GM12891 (cell line): Measurements from ENCODE around the gene ALDH3B1.

Source experiments
- PAX5 ChIP-seq: IDR thresholded peaks from 2 replicates; pipeline ENCODE4 v1.6.1; 2011; ENCODE audit warnings: low read length, moderate library complexity, mild to moderate bottlenecking; ENCODE audit not compliant: insufficient read depth, severe bottlenecking
- POLR2A ChIP-seq: IDR thresholded peaks from 2 replicates; pipeline ENCODE4 v1.6.1; 2011; ENCODE audit warnings: low read depth, low read length, control low read depth
- POLR2AphosphoS5 ChIP-seq: IDR thresholded peaks from 2 replicates; pipeline ENCODE4 v1.6.1; 2011; ENCODE audit warnings: low read depth, low read length, control low read depth
- POU2F2 ChIP-seq: IDR thresholded peaks from 2 replicates; pipeline ENCODE4 v1.6.1; 2011; ENCODE audit warnings: low read depth, mild to moderate bottlenecking, control low read depth, low read length, moderate library complexity
- SPI1 ChIP-seq: IDR thresholded peaks from 2 replicates; pipeline ENCODE4 v1.6.1; 2011; ENCODE audit warnings: low read depth, low read length, control low read depth
- TAF1 ChIP-seq: IDR thresholded peaks from 2 replicates; pipeline ENCODE4 v1.6.1; 2011; ENCODE audit warnings: low read depth, low read length, control low read depth

DNA sequence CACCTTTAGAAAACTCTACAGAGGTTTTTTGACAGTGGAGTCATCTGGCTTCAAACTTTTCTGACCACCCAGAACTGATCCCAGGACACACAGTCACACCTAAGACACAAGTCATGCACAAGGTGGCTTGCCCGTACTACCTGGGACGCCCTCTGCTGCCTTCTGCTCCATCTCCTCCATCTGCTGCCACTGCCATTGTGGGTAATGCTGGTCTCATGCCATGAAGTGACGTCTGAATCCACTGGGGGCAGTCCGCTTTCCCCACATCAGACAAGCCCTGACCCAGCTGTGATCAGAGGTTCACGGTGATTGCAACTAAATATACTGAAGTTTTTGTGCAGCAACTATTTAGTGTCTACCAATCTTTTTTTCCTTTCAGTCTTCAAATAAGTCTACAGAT is 14.9 kb downstream of the ALDH3B1 start:
- TF ChIP-seq POLR2AphosphoS5: no peak
- no peak for TF ChIP-seq POLR2A
- TF ChIP-seq SPI1: no peak
- no peak for TF ChIP-seq POU2F2
- no peak for TF ChIP-seq TAF1
- no peak for TF ChIP-seq PAX5
